ENCODE data around the gene SCAP. TPM values are rescaled to one million over a fixed set of nuclear protein-coding genes. Genes with fewer than 3 reads are reported as not detected.

SCAP gene
- total and polyA plus RNA-seq, 2 experiments from 2014 or later = 35.5 to 141 TPM

- no peaks in the 10 kb centered on the region for H3K27me3 ChIP-seq (ENCODE audit: insufficient read depth)
- H3K4me1 ChIP-seq (ENCODE audit: insufficient read depth) = no peaks in the 10 kb centered on the region
- no peak overlapping the region for H3K4me3 Mint-ChIP-seq
- peaks cover 65% of the 10 kb centered on the region for H3K36me3 Mint-ChIP-seq (ENCODE audit: low read depth)
- H3K27ac Mint-ChIP-seq = no peak overlapping the region
- H3K9me3 Mint-ChIP-seq = peaks cover 11% of the 10 kb centered on the region
- peaks cover 38% of the 10 kb centered on the region for H3K27me3 Mint-ChIP-seq (ENCODE audit: insufficient read depth, low read depth, poor library complexity)
- H3K79me2 ChIP-seq (replicated peaks; ENCODE audit: insufficient read depth) = no peaks in the 10 kb centered on the region
- H4K20me1 ChIP-seq (replicated peaks; ENCODE audit: insufficient read depth) = peaks cover 6% of the 10 kb centered on the region; the same call in 1 of the 2 replicates
- 0 out of 2 replicates have a peak overlapping the region, but pooled peaks have one; percentile 63 for H3K27ac ChIP-seq (ENCODE audit: low read depth)
- no peak for ATAC-seq
- H3K4me3 ChIP-seq = no peak overlapping the region
- no peak overlapping the region for H3K4me2 ChIP-seq
- TF ChIP-seq EZH2 (IDR thresholded peaks at IDR 0.05; ENCODE audit: low read depth, unreplicated experiment) (no peak), CREB1 (CRISPR knock-in tag; IDR thresholded peaks at IDR 0.05; ENCODE audit: low read depth) (no peak), REST (IDR thresholded peaks at IDR 0.05; ENCODE audit: unreplicated experiment) (no peak), POLR2AphosphoS5 (IDR thresholded peaks at IDR 0.05; ENCODE audit: low read depth) (no peak), NANOG (IDR thresholded peaks at IDR 0.05; ENCODE audit: borderline replicate concordance) (no peak), STAT1 (IDR thresholded peaks at IDR 0.05; ENCODE audit: unreplicated experiment) (no peak), ZNF114 (CRISPR knock-in tag; IDR thresholded peaks at IDR 0.05) (no peak), JUNB (IDR thresholded peaks at IDR 0.05; ENCODE audit: unreplicated experiment) (no peak), ZNF331 (CRISPR knock-in tag; IDR thresholded peaks at IDR 0.05; ENCODE audit: low read depth) (no peak), EZH2phosphoT487 (IDR thresholded peaks at IDR 0.05; ENCODE audit: unreplicated experiment) (no peak), ZNF462 (CRISPR knock-in tag; IDR thresholded peaks at IDR 0.05) (no peak)
- TF ChIP-seq, protein P1, sequence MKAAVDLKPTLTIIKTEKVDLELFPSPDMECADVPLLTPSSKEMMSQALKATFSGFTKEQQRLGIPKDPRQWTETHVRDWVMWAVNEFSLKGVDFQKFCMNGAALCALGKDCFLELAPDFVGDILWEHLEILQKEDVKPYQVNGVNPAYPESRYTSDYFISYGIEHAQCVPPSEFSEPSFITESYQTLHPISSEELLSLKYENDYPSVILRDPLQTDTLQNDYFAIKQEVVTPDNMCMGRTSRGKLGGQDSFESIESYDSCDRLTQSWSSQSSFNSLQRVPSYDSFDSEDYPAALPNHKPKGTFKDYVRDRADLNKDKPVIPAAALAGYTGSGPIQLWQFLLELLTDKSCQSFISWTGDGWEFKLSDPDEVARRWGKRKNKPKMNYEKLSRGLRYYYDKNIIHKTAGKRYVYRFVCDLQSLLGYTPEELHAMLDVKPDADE (IDR thresholded peaks at IDR 0.05) = no peak
- TF ChIP-seq, protein P2, sequence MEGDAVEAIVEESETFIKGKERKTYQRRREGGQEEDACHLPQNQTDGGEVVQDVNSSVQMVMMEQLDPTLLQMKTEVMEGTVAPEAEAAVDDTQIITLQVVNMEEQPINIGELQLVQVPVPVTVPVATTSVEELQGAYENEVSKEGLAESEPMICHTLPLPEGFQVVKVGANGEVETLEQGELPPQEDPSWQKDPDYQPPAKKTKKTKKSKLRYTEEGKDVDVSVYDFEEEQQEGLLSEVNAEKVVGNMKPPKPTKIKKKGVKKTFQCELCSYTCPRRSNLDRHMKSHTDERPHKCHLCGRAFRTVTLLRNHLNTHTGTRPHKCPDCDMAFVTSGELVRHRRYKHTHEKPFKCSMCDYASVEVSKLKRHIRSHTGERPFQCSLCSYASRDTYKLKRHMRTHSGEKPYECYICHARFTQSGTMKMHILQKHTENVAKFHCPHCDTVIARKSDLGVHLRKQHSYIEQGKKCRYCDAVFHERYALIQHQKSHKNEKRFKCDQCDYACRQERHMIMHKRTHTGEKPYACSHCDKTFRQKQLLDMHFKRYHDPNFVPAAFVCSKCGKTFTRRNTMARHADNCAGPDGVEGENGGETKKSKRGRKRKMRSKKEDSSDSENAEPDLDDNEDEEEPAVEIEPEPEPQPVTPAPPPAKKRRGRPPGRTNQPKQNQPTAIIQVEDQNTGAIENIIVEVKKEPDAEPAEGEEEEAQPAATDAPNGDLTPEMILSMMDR (conservative IDR thresholded peaks at IDR 0.05; ENCODE audit: low read depth in 2 of 2) = no peak
- no peaks in the 10 kb centered on the region; the same call in 1 of the 2 replicates for H3K36me3 ChIP-seq (ENCODE audit: insufficient read depth)
- no peak for DNase-seq (ENCODE audit: low spot score)
- H2AFZ ChIP-seq = no peak overlapping the region
- H3K9me2 ChIP-seq (ENCODE audit: insufficient read depth) = no peaks in the 10 kb centered on the region
- 0 out of 2 replicates have a peak, but pooled peaks cover 20% of the 10 kb centered on the region for H3F3A ChIP-seq (replicated peaks; ENCODE audit: low read depth)
- peaks cover 12% of the 10 kb centered on the region for H3K4me1 Mint-ChIP-seq
Measured at GRCh38 chr3:47414666-47415587, 60.8 kb downstream of the SCAP start.
